Activated effector memory CD4-positive, alpha-beta T cell treated with anti-CD3 and anti-CD28 coated beads, Interleukin-2, amount 50 U/mL, for 16 hours (primary cell): ENCODE measurements around the gene CACNG1.

ENCODE experiments used
- DNase-seq: peaks from one replicate; pipeline ENCODE4 v3.0.0-alpha.2; 2020

The CACNG1 gene, protein sequence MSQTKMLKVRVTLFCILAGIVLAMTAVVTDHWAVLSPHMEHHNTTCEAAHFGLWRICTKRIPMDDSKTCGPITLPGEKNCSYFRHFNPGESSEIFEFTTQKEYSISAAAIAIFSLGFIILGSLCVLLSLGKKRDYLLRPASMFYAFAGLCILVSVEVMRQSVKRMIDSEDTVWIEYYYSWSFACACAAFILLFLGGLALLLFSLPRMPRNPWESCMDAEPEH

DNA sequence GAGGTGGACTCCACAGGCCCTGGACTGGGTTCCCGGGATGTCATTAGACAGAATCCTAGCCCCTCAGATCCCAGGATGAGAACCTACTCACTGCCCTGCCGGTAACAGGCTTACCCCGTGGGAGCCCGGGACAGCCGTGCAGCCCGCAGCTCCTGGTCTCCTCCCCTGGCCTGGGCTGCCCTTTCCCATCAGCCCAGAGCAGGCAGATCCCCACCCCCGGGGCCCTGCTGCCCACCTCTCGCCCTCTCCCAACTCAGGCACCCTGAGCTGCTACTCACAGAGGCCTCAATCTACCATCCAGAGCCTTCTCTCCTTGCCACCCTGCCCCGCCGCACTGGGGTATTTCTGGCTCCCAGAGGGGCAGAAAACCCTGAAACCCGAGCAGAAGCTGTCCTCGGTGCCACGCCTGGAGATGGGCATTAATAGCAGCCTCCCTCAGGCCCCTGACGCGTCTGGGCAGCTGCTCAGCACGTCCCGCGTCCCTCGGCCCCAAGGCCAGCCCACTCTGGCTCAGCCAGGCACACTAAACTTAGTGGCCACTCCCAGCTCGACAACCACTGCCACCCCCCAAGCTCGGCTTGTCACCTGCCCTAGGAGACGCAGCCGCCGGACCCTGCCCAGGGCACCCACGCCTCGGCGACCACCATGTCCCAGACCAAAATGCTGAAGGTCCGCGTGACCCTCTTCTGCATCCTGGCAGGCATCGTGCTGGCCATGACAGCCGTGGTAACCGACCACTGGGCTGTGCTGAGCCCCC, at the start of gene CACNG1:
Gene CACNG1 (plus strand): TSS at position 539 of the 757 bp plus-strand sequence. CDS start 107 bp downstream, at position 646.
- DNase-seq: no peak

DNA sequence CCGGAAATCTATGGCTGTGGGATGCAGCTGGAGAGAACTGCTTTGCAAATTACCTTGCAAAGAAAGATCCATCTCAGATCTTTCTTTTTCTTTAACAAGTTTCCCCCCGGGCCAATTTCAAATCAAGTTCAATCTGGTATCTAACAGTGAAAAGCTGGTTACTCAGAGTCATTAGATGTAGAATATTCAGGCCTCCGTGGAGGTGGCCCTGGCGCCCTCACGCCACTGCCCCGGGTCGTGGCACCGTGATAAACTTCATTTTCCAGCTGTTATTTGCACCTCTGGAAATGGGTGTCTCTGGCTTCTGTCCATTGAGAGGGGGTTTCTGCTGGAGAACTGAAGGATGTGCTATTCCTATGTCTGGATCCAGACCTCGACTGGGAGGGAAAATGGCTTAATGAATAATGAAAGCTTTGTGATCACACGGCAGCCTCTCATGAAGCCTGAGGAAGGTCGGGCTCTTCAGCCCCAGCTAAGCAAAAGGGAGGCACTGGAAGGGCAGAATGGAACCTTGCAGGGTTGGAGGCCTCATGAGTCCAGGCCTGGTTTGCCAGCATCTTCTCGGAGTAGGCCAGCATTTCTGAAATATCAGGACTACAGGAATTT, 49.3 kb upstream of the CACNG1 start:
- no peak for DNase-seq

DNA sequence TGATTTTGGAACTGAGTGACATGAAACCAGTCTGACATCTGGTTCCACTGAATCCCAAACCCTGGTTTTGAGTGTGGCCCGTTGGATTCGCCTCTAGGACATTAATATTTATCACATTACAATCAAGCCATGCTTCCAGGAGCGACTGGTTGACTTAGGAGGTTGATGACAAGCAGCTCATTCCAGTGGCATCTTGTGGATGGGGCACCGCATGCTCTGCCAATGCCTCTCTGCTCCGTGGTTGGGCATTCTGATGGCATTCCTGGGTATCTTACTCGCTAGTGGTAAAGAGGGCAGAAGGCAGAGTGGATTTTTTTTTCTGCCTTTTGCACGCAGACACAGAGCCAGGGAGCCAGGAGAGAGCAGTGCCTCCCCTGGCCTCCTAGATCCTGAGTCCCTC, 48.4 kb upstream of the CACNG1 start:
- DNase-seq: no peak

DNA sequence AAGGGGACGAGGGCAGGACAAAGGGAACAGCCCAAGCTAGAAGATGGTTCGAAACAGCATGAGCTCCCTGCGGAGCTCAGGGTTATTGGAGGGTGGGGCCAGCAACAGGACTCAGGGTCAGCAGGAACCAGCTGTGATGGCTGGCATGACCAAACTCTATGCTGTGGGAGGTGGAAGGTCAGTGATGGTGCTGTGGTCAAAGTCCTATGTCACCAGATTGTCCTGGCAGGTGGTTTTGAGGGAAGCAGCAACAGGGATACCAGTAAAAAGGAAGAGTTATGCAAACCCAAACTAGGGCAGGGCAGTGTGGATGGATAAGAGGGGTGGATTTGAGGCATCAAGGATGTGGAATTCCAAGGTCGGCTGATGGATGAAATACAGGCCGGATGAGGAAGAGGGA, 47.4 kb upstream of the CACNG1 start:
- DNase-seq: no peak

DNA sequence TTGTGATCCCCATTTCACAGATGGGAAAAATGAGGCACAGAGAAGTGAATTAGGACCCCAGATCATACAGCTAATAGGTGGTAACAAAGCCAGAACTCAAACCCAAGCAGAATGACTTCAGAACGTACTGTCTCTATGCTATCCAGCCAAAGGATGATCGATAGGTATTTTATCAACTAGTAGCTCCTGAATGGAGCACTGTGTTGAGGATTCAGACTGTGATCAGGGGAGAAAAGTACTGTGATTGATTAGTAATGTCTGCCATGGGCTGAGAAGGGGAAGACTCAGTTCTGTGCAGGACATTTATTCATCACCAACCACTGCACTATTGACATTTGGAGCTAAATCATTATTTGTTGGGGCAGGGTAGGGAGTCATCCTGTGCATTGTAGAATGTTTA, 41.1 kb upstream of the CACNG1 start:
- DNase-seq: no peak

DNA sequence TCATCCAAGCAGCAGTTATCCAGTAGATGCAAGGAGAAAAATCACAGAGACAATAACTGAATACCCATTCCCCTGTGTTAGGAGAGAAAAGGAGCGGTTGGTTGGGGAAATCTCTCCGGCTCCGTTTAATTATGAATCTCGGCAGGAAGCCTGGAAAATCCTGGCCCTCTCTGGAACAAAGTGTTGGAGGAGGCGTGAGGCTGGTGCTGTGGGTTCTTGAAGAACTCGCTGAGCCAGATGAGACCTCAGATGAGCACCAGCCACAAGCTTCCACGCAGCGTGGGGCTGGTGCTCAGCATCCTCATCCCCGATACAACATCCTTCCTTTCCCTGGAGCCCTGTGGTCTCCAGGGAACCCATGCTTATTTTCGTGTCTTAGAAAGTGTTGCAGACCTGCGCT, 40.2 kb upstream of the CACNG1 start:
- DNase-seq: no peak

DNA sequence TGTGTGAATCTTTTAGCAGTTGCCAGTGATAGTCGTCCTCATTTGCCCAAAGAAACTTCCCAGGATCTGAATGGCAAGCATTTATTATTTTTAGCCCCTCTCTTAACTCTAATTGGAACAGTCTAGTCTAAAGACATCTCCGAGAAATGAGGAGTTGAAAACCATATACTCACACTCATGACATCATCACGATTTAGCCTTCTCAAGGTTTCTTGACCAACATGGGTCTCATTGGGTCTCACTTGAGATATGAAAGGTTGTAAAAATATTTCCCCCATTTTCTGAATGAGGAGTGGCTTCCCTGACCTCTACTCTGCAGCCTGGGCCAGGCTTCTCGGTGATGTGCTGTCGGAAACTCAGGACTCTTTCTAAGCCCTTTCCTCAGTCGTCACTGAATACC, 37.1 kb upstream of the CACNG1 start:
- no peak for DNase-seq

DNA sequence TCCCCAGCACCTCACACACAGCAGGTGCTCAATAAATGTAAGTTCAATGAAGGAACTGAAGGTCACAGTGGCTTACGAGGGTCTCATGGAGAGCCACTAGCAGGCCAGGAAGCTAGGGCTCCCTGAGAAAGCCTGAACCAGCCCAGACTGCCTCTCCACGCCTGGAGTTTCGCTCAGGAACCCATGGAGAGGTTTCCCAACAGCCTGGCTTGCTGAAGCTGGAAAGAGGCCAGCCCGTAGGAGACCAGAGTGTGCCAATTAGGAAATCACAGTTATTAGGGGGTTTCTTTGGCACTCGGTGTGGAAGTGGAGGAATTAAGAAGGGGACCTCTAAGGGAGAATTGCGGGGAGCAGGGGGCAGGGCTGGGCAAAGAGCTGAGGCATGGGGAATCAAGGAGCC, 36.3 kb upstream of the CACNG1 start:
- no peak for DNase-seq

DNA sequence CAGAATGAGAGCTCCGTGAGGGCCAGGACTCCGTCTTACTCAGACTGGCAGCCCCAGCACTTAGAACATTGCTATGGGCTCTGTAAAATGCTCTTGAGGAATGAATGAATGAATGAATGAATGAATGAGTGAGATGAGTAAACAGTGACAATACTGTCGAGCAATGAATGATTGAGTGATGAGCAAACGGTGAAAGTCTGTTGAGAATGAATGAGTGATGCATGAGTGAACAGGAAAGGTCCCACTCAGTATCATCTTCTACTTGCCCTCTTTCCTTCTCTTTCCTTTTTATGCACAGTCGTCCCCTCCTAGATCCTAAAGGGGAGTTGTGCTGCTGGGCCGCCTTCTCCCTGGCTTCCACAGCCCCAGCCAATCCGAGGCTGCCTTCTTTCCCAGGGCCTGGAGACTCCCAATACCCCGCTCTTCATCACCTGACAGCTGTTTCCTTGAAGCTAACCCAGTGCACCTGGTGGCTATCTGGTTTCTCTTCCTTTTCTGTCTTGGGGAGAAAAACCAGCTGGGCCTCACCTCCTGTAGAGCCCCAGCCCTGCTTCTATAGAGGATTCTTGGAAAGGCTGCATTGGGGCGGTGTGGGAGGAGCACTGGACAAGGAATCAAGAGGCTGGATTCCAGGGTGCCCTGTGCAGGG, 32.7 kb upstream of the CACNG1 start:
- DNase-seq: no peak

DNA sequence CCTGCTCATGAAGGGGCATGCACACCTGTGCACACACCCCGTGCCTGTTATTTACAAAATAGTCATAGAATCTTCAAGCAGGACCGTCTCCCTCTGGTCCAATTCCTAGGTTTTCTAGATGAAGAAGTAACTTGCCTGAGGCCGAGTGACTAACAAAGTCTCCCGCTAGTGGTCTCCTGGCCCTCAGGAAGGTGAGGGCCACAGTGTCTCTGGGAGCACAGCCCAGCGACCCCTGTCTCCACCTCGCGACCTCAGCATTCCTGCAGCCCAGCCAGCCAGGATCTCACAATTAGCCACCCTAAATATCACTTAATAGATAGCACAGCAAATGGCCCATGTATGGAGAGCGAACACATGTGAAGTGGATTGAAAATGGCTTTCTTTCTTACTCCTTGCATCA, 30.5 kb upstream of the CACNG1 start:
- no peak for DNase-seq

DNA sequence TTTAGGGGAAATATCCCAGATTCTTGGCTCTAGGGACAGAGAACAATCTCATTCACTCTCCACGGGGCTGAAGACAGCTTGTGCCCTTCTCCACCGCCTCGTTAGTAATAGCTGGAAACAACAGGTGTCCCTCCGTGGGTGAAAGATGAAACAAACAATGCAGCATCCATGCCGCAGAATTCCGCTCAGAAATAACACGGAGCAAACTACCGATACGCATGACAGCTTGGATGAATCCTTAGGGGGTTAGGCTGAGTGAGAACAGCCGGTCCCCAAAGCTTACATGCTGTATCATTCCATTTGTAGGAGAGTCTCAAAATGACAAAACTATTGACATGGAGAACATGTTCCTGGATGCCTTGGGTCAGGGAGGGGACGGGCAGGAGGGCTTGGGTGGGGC, 29.4 kb upstream of the CACNG1 start:
- DNase-seq: no peak

DNA sequence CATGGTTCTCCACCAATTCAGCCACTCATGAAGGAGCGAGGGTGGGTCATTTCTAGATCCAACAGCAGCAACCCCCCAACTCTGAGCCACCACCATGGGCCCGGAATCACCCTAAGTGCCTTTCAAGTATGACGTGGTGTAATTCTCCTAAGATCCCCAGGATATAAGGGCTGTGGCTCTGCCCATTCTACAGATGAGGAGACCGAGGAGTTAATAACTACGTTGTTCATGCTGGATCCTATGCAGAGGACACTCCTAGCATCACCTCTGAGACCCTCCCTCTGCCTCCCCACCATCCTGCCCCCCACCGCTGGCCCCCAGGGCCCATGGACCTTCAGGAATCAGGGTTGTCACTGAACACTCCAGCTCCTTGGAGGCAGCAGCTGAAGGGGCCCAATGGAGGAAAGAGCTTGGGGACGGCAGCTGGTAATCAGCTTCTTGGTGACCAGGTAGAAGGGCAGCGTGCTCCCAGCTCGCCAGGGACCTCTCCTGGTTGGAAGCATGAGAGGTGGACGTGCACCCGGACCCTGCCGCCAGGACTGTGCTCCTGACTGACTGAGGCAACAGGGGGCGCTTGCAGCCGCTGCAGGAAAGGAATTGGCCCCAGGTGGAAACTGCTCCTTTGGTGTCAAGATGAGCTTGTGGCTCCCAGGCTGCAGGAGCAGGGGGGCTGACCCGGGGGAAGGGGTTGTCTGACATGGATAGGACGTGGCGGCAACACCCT, 28.2 kb upstream of the CACNG1 start:
- DNase-seq: no peak

DNA sequence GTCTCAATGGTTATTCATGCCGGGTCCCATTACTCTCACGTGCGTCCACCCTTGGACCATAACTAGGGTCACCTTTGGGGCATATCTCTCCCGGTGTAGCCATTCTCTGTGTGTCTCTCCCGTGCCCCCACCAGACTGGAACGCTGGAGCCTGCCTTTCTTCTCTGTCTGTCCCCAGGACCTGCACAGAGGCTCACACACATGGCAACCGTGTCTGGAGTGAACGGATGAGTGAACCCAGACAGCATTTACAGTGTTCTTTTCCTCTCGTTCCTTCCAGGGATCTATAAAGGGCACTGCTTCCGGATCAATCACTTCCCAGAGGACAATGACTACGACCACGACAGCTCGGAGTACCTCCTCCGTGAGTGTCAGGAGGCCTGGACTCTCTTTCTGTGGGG, 26.4 kb upstream of the CACNG1 start:
- no peak for DNase-seq

DNA sequence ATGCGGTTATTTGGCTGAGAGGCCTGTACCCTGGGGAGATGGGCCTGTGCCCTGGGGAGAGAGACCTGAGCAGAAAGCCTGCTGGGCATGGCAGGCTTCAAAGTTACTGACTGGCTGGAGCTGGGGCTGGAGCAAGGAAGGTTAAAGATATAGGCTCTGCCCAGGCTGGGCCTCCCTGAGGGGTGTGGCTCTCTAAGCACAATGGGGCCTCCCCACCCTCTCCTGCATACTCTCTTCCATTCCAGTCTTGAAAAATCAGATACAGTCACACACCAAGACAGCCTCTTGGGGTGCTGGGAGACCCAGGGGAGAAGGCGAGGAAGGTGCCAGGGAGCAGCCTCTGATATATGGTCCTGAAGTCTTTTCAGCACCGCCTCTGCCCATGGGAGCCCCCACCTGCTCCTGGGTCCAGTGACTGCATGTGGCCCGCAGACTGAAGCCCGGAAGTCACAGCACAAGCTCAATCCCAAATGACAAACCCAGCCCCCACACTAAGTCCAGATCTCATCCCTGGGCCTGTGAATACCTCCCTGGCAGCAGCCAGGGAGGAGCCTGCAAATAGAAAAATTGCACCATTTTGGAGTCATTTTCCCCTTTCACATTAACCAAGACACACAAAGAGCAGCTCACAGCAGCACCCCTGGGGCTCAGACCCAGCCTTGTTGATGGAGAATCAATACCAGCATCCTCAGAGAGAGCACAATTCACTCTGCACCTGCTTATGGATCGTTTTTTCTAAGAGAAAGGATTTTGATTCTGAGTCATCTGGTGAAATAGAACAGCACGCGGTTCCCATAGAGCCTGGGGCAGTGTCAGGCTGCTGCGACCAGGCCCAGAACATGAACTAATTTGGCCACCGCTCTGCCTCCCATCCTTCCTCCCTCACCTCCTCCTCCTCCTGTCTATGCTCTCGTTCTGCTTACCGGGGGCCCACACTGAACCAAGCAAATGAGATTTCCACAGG, 25.6 kb upstream of the CACNG1 start:
- DNase-seq: no peak

DNA sequence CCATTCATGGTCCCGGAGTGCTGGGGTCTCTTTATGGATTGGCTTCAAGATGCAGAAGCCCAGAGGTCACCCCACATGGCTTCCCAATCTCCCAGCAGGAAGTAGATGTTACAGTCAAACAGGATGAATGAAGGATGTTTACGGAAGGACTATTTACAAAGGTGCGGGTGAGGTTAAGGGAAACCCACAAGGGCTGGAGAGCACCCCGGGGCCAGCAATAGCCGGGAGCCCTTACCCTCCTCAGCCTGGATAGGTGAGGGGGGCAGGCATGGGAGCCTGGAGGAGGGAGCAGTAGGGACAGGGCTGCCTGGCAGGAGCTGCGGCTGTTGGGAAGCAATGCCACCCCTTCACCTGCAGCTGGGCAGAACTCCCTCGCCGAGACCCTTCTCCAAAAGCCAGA, 24.5 kb upstream of the CACNG1 start:
- DNase-seq: no peak

DNA sequence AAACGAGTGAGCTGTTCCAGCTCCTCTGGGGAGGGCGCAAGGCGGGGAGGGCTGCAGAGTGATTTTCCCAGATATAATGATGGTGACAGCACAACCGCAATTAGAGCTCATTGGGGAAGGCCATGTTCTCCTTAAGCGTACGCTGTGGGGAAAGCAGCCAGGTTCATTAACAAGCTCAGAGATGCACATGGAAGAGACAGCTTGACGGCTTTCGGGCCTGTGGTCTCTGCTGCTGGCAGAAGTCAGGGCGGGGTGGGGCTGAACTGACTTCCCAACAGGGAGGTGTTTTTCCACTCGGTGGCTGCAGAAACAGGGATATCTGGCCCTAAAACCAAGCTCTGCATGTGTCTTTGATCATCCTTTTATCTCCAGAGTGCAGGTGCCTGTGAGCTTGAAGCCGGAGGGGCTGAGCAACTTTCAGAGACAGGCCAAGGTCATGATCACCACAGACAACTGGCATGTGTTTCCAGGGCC, 24.0 kb upstream of the CACNG1 start:
- DNase-seq: no peak

DNA sequence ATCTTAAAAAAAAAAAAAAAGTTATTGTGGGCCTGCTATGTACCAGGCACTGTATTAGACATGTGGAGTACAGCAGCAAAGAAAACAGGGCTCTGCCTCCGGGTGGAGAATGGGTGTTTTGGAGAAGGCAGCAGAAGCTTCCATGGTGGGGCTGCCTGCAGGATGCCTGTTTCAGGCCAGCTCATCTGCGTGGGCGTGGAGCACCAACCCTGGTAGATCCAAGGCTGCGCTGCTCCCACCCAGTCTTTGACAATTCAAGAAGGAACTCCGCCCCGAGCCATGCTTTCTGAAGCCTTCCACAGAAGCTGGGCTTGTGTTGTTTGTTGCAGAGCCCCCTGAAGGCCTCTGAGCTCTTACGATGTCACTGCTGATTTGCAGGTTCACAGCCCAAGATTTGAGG, 23.2 kb upstream of the CACNG1 start:
- DNase-seq: no peak

DNA sequence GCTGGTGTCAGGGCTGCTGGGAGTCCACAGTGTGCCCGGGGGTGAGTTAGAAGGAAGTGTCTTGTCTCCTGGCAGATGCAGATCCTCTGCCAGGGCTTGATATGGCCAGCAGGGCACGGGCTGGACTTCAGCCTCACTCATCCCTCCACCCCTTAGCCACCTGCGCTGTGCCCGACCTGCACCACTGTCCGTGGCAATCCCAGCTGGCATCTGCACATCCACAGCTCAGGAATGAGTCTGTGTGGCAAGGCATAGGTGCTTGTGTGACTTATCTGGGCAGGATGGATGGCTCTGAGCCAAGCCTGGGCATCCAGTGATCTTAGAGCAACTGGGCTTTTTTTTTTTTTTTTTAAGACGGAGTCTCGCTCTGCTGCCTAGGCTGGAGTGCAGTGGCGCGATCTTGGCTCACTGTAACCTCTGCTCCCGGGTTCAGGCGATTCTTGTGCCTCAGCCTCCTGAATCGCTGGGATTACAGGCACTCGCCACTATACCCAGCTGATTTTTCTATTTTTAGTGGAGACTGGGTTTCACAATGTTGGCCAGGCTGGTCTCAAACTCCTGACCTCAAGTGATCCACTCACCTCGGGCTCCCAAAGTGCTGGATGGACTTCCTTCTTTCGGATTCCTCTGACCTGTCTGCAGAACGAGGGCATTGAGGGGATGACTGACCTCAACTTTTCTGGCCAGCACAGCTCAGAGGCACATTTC, 22.5 kb upstream of the CACNG1 start:
- DNase-seq: no peak

DNA sequence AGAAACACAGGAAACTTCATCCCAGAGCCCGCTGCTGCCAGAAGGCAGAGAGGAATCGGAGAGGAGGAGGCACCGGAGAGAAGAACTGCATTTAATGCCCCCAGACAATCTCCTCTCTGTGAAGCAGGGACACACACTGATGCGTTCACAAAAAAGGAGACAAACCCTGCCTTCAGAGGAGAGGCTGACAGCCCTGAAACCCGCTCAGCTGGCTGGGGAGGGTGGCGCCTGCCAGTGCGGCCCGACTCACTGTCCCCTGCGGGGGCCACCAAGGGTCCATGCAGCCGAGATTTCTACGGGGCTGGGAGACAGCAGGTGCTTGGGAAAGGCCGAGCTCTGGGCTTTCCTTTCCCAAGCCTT, 21.9 kb upstream of the CACNG1 start:
- no peak for DNase-seq

DNA sequence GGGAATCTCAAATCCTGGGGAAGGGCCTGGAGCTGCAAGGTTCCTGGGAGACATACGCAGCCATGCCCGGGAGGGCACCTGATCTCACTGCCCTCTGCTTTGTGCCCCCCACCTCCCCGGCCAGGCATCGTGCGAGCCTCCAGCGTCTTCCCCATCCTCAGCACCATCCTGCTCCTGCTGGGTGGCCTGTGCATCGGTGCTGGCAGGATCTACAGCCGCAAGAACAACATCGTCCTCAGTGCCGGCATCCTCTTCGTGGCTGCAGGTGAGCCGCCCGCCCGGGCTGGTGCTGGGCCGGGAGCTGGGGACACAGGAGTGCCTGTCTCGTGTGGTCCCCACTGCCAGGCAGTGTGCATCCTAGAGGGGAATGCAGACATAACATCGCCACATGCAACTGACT, 19.6 kb upstream of the CACNG1 start:
- DNase-seq: no peak

DNA sequence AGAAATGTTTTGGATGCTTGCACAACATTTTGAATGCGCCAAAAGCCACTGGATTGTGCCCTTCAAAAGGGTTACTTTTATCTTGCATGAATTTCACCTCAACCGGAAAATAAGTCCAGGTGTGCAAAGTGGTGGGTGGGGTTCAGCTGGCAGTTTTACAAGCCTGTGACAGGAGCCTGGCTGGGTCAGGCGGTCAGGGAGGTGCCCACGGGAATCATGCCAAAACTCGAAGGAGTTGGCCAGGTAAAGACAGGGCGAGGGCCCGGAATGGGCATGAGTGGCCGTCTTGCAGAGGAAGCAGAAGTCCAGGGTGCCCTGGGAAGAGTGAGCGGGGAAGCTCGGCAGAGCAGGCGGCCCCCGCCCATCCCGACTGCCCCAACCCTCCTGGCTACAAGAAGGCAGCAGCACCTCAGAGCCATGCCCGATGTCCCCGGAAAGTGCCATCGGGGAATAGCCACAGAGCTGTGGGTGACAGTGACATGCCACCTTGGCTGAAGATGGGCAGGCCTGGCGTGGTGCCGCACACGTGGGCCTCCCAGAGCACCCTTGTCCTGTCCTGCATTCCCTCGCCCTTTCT, 19.1 kb upstream of the CACNG1 start:
- DNase-seq: no peak
